Trophoblast cell (in vitro differentiated cells and primary cell): ENCODE data around the gene HCRTR1.

Experiments used
- DNase-seq, 2 donors: peaks; one replicate each; pipeline ENCODE4 v3.0.0-alpha.2; 2016
- H2AFZ ChIP-seq: 2 replicates; pipeline ENCODE4 v1.6.1; 2013; ENCODE audit warnings: low read length, moderate library complexity, mild to moderate bottlenecking; ENCODE audit not compliant: insufficient read depth, poor library complexity
- H2AK5ac ChIP-seq: 2 replicates; pipeline ENCODE4 v1.6.1; 2013; ENCODE audit warnings: mild to moderate bottlenecking, low read length
- H2BK120ac ChIP-seq: 2 replicates; pipeline ENCODE4 v1.6.1; 2013; ENCODE audit warnings: low read length, mild to moderate bottlenecking, moderate library complexity; ENCODE audit not compliant: insufficient read depth, poor library complexity
- H2BK12ac ChIP-seq: 2 replicates; pipeline ENCODE4 v1.6.1; 2013; ENCODE audit warnings: mild to moderate bottlenecking, low read length, moderate library complexity
- H2BK5ac ChIP-seq: 2 replicates; pipeline ENCODE4 v1.6.1; 2013; ENCODE audit warnings: low read length, low read depth, moderate library complexity, mild to moderate bottlenecking; ENCODE audit not compliant: poor library complexity
- H3K14ac ChIP-seq: 2 replicates; pipeline ENCODE4 v1.6.1; 2013; ENCODE audit warnings: mild to moderate bottlenecking, low read length
- H3K18ac ChIP-seq: 2 replicates; pipeline ENCODE4 v1.6.1; 2013; ENCODE audit warnings: mild to moderate bottlenecking, low read length
- H3K23ac ChIP-seq: 2 replicates; pipeline ENCODE4 v1.6.1; 2013; ENCODE audit warnings: low read length
- H3K27ac ChIP-seq: 2 replicates; pipeline ENCODE4 v1.5.1; 2013; ENCODE audit warnings: low read depth, mild to moderate bottlenecking, inconsistent platforms, low read length, moderate library complexity
- H3K27me3 ChIP-seq: 2 replicates; pipeline ENCODE4 v1.6.1; 2013; ENCODE audit warnings: inconsistent platforms, mild to moderate bottlenecking, low read length, moderate library complexity; ENCODE audit not compliant: insufficient read depth
- H3K36me3 ChIP-seq, 2 experiments: 1 replicate in 1 of 2; 2 replicates in 1 of 2; pipeline ENCODE4 v1.6.1; 2013; ENCODE audit warnings: low read length in 2 of 2, mild to moderate bottlenecking in 2 of 2, moderate library complexity in 1 of 2; ENCODE audit not compliant: insufficient read depth in 2 of 2, control insufficient read depth in 1 of 2
- H3K4ac ChIP-seq: 2 replicates; pipeline ENCODE4 v1.6.1; 2013; ENCODE audit warnings: low read depth, mild to moderate bottlenecking, low read length, moderate library complexity
- H3K4me1 ChIP-seq, 2 experiments: 1 replicate in 1 of 2; 2 replicates in 1 of 2; pipeline ENCODE4 v1.6.1; 2013; ENCODE audit warnings: low read length in 2 of 2, mild to moderate bottlenecking in 2 of 2, moderate library complexity in 1 of 2; ENCODE audit not compliant: insufficient read depth in 2 of 2, control insufficient read depth in 1 of 2
- H3K4me2 ChIP-seq: 2 replicates; pipeline ENCODE4 v1.6.1; 2013; ENCODE audit warnings: inconsistent platforms, mild to moderate bottlenecking, low read length, moderate library complexity
- H3K4me3 ChIP-seq: 2 replicates; pipeline ENCODE4 v1.5.1; 2013; ENCODE audit warnings: mild to moderate bottlenecking, low read depth, low read length, inconsistent platforms
- H3K79me1 ChIP-seq: one replicate; pipeline ENCODE4 v1.6.1; 2013; ENCODE audit warnings: low read length
- H3K79me2 ChIP-seq: 2 replicates; pipeline ENCODE4 v1.6.1; 2013; ENCODE audit warnings: low read length, mild to moderate bottlenecking; ENCODE audit not compliant: control insufficient read depth, insufficient read depth, poor library complexity
- H3K9ac ChIP-seq: 2 replicates; pipeline ENCODE4 v1.6.1; 2013; ENCODE audit warnings: mild to moderate bottlenecking, low read length
- H3K9me3 ChIP-seq: 2 replicates; pipeline ENCODE4 v1.6.1; 2013; ENCODE audit warnings: low read depth, mild to moderate bottlenecking, control low read depth, inconsistent platforms, low read length; ENCODE audit not compliant: insufficient read depth
- H4K12ac ChIP-seq: 2 replicates; pipeline ENCODE4 v1.6.1; 2013; ENCODE audit warnings: low read depth, mild to moderate bottlenecking, low read length, moderate library complexity
- H4K8ac ChIP-seq: 2 replicates; pipeline ENCODE4 v1.6.1; 2013; ENCODE audit warnings: low read depth, mild to moderate bottlenecking, low read length, moderate library complexity
- H4K91ac ChIP-seq: one replicate; pipeline ENCODE4 v1.6.1; 2013; ENCODE audit warnings: low read depth, mild to moderate bottlenecking, low read length, moderate library complexity
- WGBS: extraction: QIAGEN DNeasy Blood & Tissue Kit; methylation state at CpG from one replicate; pipeline ENCODE4 v1.1.7; 2013; ENCODE audit warnings: missing lambda C conversion rate; ENCODE audit not compliant: insufficient read length, insufficient coverage; ENCODE audit errors: extremely low coverage; 5-methylcytosine and 5-hydroxymethylcytosine counted together

Gene HCRTR1

DNA sequence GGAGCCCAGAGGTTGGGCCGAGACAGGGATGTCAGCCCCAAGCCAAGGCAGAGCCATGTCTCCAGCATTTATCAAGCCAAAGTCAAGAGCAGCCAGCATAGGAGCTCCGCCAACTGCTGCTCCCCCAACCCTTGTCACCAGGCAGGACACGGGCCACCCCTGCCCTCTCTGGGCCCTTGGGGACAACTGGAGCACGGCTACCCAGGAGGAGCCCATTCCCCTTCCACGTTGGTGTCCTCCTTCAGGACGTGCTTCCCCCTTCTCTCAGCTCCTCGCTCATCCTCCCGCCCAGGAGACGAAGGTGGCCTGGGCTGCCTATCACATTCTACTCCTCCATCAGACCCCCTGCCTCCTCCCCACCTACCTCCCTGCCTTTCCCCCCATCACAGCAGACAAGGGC is 47.0 kb downstream of the HCRTR1 start:
- Histone ChIP-seq H4K12ac (no peak overlapping the region), H4K91ac (peak overlapping the region; percentile 12), H3K4ac (no peak overlapping the region), H3K9me3 (no peaks in the 10 kb centered on the region), H3K14ac (no peak overlapping the region), H3K79me2 (no peaks in the 10 kb centered on the region), H3K36me3 (peaks cover 62 to 67% of the 10 kb centered on the region in 2 experiments), H2AK5ac (no peak overlapping the region), H2BK12ac (peak overlapping the region; percentile 7), H3K4me2 (no peak overlapping the region), H3K27ac (no peak overlapping the region), H3K27me3 (no peaks in the 10 kb centered on the region), H2BK120ac (no peak overlapping the region), H3K79me1 (peaks cover 4% of the 10 kb centered on the region), H3K23ac (no peak overlapping the region), H4K8ac (no peak overlapping the region), H2BK5ac (no peak overlapping the region), H3K4me3 (no peak overlapping the region), H3K4me1 (peaks cover 3 to 9% of the 10 kb centered on the region in 2 experiments), H2AFZ (no peak overlapping the region), H3K9ac (no peak overlapping the region), H3K18ac (no peak overlapping the region)
- DNase-seq: no peak
- WGBS: no CpG with 5 or more reads among the region's 9 CpGs

DNA sequence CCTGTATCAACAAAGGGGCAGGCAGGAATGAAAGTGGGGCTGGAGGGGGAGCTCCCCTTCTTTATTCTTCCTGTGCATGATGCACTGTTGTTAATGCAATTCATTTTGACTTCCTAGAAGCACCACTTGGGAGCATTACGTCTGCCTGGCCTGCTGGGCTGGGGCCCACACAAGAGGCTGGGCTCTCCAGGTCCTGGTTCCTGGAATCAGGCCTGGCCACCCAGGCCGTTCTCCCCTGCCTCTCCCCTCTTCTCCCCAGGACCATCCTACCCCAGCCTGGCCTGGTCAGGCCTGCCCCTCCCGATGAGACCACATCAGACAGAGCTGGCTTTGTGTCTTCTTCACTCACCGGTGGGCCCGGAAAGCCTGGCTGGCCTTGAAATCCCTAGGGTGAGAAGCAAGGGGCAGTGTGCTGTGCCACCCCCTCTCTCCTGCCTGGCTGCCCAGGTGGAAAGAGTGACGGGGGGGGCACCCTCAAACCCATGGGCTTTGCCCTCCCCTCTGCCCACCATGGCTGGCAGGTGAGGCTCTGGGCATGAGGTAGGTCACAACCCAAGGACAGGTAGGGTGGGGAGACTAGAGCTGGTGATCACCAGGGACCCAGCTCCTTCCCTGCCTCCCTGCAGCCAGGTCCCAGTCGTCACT is 47.9 kb downstream of the HCRTR1 start:
- H3K14ac ChIP-seq: no peak overlapping the region
- H2AFZ ChIP-seq: no peak overlapping the region
- peak overlapping the region; percentile 16 for H2AK5ac ChIP-seq
- H3K23ac ChIP-seq: no peak overlapping the region
- H3K4me1 ChIP-seq: peaks cover 3 to 9% of the 10 kb centered on the region in 2 experiments
- H3K79me2 ChIP-seq: no peaks in the 10 kb centered on the region
- no peak overlapping the region for H3K4me2 ChIP-seq
- no peak overlapping the region for H2BK5ac ChIP-seq
- no peak overlapping the region for H4K12ac ChIP-seq
- no CpG with 5 or more reads among the region's 7 CpGs for WGBS
- H4K91ac ChIP-seq: no peak overlapping the region
- H3K4ac ChIP-seq: no peak overlapping the region
- no peak overlapping the region for H2BK120ac ChIP-seq
- H3K9me3 ChIP-seq: no peaks in the 10 kb centered on the region
- no peak for DNase-seq
- H3K79me1 ChIP-seq: peaks cover 4% of the 10 kb centered on the region
- H3K18ac ChIP-seq: no peak overlapping the region
- H4K8ac ChIP-seq: no peak overlapping the region
- H3K27me3 ChIP-seq: no peaks in the 10 kb centered on the region
- no peak overlapping the region for H3K4me3 ChIP-seq
- H2BK12ac ChIP-seq: no peak overlapping the region
- no peak overlapping the region for H3K9ac ChIP-seq
- H3K27ac ChIP-seq: no peak overlapping the region
- peaks cover 65 to 71% of the 10 kb centered on the region in 2 experiments for H3K36me3 ChIP-seq

DNA sequence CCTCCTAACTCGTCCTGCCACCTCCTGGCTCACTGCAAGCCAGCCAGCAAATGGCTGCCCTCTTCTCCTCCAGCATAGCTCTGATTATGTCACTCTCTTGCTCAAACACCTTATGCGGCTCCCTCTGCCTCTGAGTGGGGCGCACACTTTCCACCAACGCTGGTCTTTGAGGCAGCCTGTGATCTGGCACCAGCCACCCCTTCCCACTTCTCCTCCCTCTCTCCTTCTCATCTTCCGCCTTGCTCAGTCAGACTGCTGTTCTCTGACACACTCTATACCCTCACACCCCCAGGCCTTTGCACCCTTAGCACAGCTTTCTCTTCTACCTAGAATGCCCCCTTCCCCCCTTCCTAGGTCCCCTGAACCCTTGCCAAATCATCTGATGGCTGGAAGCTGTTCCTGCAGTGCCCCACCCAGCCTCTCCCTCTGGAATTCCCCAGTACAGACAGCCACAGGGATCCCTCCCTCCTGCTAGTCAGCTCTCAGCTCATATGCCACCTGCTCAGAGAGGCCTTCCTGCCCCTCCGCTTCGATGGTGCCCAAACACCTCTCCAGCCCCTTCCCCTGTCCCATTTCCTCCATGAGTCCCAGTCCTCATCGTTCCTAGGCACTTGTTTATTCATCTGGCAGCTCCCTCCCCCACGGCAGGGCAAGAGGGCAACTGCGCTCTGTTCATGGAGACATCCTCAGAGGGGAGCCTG is 48.9 kb downstream of the HCRTR1 start:
- Histone ChIP-seq H3K4me1 (peaks cover 3% of the 10 kb centered on the region in 2 experiments), H4K12ac (no peak overlapping the region), H3K18ac (no peak overlapping the region), H3K27ac (no peak overlapping the region), H2BK12ac (no peak overlapping the region), H4K8ac (no peak overlapping the region), H3K79me1 (no peaks in the 10 kb centered on the region), H3K4me3 (no peak overlapping the region), H3K36me3 (peaks cover 60 to 68% of the 10 kb centered on the region in 2 experiments), H2AK5ac (no peak overlapping the region), H3K14ac (no peak overlapping the region), H3K4me2 (no peak overlapping the region), H3K4ac (no peak overlapping the region), H3K9me3 (no peaks in the 10 kb centered on the region), H4K91ac (peak overlapping the region; percentile 5), H3K23ac (no peak overlapping the region), H3K27me3 (no peaks in the 10 kb centered on the region), H3K79me2 (no peaks in the 10 kb centered on the region), H3K9ac (no peak overlapping the region), H2BK5ac (no peak overlapping the region), H2AFZ (no peak overlapping the region), H2BK120ac (no peak overlapping the region)
- WGBS: no CpG with 5 or more reads among the region's 10 CpGs
- no peak for DNase-seq

- Histone ChIP-seq H3K18ac (no peak overlapping the region), H3K79me2 (no peaks in the 10 kb centered on the region), H3K4me3 (no peak overlapping the region), H3K27ac (no peak overlapping the region), H3K27me3 (no peaks in the 10 kb centered on the region), H2BK12ac (no peak overlapping the region), H2AFZ (no peak overlapping the region), H3K4me1 (no peaks in the 10 kb centered on the region), H3K4me2 (no peak overlapping the region), H3K9ac (no peak overlapping the region), H3K23ac (no peak overlapping the region), H3K4ac (no peak overlapping the region), H3K9me3 (no peaks in the 10 kb centered on the region), H4K91ac (no peak overlapping the region), H2BK5ac (no peak overlapping the region), H3K79me1 (no peaks in the 10 kb centered on the region), H2AK5ac (no peak overlapping the region), H4K8ac (no peak overlapping the region), H2BK120ac (no peak overlapping the region), H3K36me3 (peaks cover 65% of the 10 kb centered on the region in 2 experiments), H4K12ac (no peak overlapping the region), H3K14ac (no peak overlapping the region)
- WGBS: no CpG with 5 or more reads among the region's 19 CpGs
- DNase-seq: no peak
Measured at GRCh38 chr1:31667065-31667785, 49.7 kb downstream of the HCRTR1 start.
